ENCODE data around the gene AGPAT3.
"Not testable (repeated sequence)": the region's sequence is repeated elsewhere in the genome, so short reads cannot be mapped to it uniquely, and the experiment has no call there.

AGPAT3 gene

GRCh38 chr21:43884012-43884860 lies 19.2 kb downstream of the AGPAT3 start:
- no peak for DNase-seq (ENCODE audit: low spot score)

- DNase-seq (ENCODE audit: low spot score), result peak; percentile 57
Measured at GRCh38 chr21:43884861-43885417, 19.9 kb downstream of the AGPAT3 start.

- no peak for DNase-seq (ENCODE audit: low spot score)
Measured at GRCh38 chr21:43885721-43886120, 20.7 kb downstream of the AGPAT3 start.

- no peak for DNase-seq (ENCODE audit: low spot score)
Measured at GRCh38 chr21:43886565-43886964, 21.5 kb downstream of the AGPAT3 start.

GRCh38 chr21:43889069-43889468 lies 24.0 kb downstream of the AGPAT3 start:
- DNase-seq (ENCODE audit: low spot score), result no peak

GRCh38 chr21:43890042-43890441 lies 25.0 kb downstream of the AGPAT3 start:
- no peak for DNase-seq (ENCODE audit: low spot score)

- DNase-seq (ENCODE audit: low spot score), result no peak
Measured at GRCh38 chr21:43892334-43892733, 27.3 kb downstream of the AGPAT3 start.

GRCh38 chr21:43892984-43893535 lies 28.0 kb downstream of the AGPAT3 start:
- DNase-seq (ENCODE audit: low spot score), result no peak

- DNase-seq (ENCODE audit: low spot score), result no peak
Measured at GRCh38 chr21:43893536-43894205, 28.6 kb downstream of the AGPAT3 start.

- DNase-seq (ENCODE audit: low spot score), result no peak
Measured at GRCh38 chr21:43894206-43894577, 29.2 kb downstream of the AGPAT3 start.

- DNase-seq (ENCODE audit: low spot score), result no peak
Measured at GRCh38 chr21:43895196-43895595, 30.2 kb downstream of the AGPAT3 start.

- DNase-seq (ENCODE audit: low spot score), result not testable (repeated sequence)
Measured at GRCh38 chr21:43896696-43897299, 31.8 kb downstream of the AGPAT3 start.

GRCh38 chr21:43899307-43900077 lies 34.5 kb downstream of the AGPAT3 start:
- no peak for DNase-seq (ENCODE audit: low spot score)

- DNase-seq (ENCODE audit: low spot score), result no peak
Measured at GRCh38 chr21:43900078-43900385, 35.0 kb downstream of the AGPAT3 start.

GRCh38 chr21:43900690-43901089 lies 35.7 kb downstream of the AGPAT3 start:
- no peak for DNase-seq (ENCODE audit: low spot score)

GRCh38 chr21:43902441-43902840 lies 37.4 kb downstream of the AGPAT3 start:
- no peak for DNase-seq (ENCODE audit: low spot score)

- no peak for DNase-seq (ENCODE audit: low spot score)
Measured at GRCh38 chr21:43903451-43904091, 38.5 kb downstream of the AGPAT3 start.

- no peak for DNase-seq (ENCODE audit: low spot score)
Measured at GRCh38 chr21:43904331-43904781, 39.3 kb downstream of the AGPAT3 start.

GRCh38 chr21:43905726-43906455 lies 40.9 kb downstream of the AGPAT3 start:
- peak; percentile 30 for DNase-seq (ENCODE audit: low spot score)

GRCh38 chr21:43906585-43907370 lies 41.8 kb downstream of the AGPAT3 start:
- no peak for DNase-seq (ENCODE audit: low spot score)

Measured in Ammon's horn (tissue), 1 donor.